A673 (cell line): Measurements from ENCODE around the gene CSNK2B.

Experiments
- CTCF ChIP-seq: fragments of 300-800, 200-600 bp; sonication (generic); conservative IDR thresholded peaks from 2 replicates; pipeline ENCODE4 v1.5.1; 2017; ENCODE audit warnings: low read depth, mild to moderate bottlenecking, antibody characterized with exemption, low read length, moderate library complexity, mixed read lengths
- EZH2 ChIP-seq: fragments of 200-600 bp; sonication (generic); IDR thresholded peaks from 2 replicates; pipeline ENCODE4 v1.6.1; 2017; ENCODE audit warnings: borderline replicate concordance, low read depth, mild to moderate bottlenecking, mixed read lengths, antibody characterized with exemption, low read length; ENCODE audit not compliant: poor library complexity, severe bottlenecking

GRCh38 chr6:31657406-31658157 is 8.3 kb upstream of the CSNK2B start:
- no peak for TF ChIP-seq CTCF
- no peak for TF ChIP-seq EZH2
